Spleen (tissue), 7 donors: Measurements from ENCODE around the gene MTSS2.

Source experiments
- POLR2A ChIP-seq, 3 donors: fragments of 450-650 bp; IDR thresholded peaks; one replicate each; pipeline ENCODE4 v1.5.1; 2017; ENCODE audit warnings: antibody characterized with exemption in 3 of 3, mild to moderate bottlenecking in 1 of 3
- TF ChIP-seq, protein P1 (sequence below), 11 experiments: fragments of 200-600 bp in 7 of 11; fragments of 450-650 bp in 4 of 11; sonication (generic) in 4 of 11; IDR thresholded peaks in 8 of 11; conservative IDR thresholded peaks in 3 of 11; 1 replicate in 7 of 11; 2 replicates in 4 of 11; pipeline versions ENCODE4 v1.4.0 to v1.8.0; 2016 to 2021; ENCODE audit warnings: antibody characterized with exemption in 11 of 11, inconsistent platforms in 4 of 11, mild to moderate bottlenecking in 1 of 11
- donor health status: DM: no; HTN: no; CAD: no; lungs with moderate emphysema.
- donor health status: DM: no; HTN: no; CAD: no.
- donor health status: DM: no; HTN: no; CAD: no.

DNA sequence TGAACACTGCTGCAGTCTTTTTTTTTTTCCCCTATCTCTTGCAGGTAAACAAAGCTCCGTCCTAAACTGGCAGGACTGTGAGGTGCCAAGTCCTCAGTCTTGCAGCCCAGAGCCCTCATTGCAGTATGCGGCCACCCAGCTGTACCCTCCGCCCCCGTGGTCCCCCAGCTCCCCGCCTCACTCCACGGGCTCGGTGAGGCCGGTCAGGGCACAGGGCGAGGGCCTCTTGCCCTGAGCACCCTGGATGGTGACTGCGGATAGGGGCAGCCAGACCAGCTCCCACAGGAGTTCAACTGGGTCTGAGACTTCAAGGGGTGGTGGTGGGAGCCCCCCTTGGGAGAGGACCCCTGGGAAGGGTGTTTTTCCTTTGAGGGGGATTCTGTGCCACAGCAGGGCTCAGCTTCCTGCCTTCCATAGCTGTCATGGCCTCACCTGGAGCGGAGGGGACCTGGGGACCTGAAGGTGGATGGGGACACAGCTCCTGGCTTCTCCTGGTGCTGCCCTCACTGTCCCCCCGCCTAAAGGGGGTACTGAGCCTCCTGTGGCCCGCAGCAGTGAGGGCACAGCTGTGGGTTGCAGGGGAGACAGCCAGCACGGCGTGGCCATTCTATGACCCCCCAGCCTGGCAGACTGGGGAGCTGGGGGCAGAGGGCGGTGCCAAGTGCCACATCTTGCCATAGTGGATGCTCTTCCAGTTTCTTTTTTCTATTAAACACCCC is 25.7 kb downstream of the MTSS2 start:
- TF ChIP-seq, protein P1, sequence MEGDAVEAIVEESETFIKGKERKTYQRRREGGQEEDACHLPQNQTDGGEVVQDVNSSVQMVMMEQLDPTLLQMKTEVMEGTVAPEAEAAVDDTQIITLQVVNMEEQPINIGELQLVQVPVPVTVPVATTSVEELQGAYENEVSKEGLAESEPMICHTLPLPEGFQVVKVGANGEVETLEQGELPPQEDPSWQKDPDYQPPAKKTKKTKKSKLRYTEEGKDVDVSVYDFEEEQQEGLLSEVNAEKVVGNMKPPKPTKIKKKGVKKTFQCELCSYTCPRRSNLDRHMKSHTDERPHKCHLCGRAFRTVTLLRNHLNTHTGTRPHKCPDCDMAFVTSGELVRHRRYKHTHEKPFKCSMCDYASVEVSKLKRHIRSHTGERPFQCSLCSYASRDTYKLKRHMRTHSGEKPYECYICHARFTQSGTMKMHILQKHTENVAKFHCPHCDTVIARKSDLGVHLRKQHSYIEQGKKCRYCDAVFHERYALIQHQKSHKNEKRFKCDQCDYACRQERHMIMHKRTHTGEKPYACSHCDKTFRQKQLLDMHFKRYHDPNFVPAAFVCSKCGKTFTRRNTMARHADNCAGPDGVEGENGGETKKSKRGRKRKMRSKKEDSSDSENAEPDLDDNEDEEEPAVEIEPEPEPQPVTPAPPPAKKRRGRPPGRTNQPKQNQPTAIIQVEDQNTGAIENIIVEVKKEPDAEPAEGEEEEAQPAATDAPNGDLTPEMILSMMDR (IDR thresholded peaks at IDR 0.05 in 8 of 11, conservative IDR thresholded peaks at IDR 0.05 in 3 of 11), result no peak
- no peak for TF ChIP-seq POLR2A (IDR thresholded peaks at IDR 0.05)
